Occipital lobe (tissue), 2 donors: ENCODE data around the gene IL31. TPM values are rescaled to one million over a fixed set of nuclear protein-coding genes. Genes with fewer than 3 reads are reported as not detected.

ENCODE experiments used
- DNase-seq: peaks from one replicate; lab custom pipeline; 2025; lab: John Stamatoyannopoulos, UW
- total RNA-seq: library from RNA; depleted of rRNA; stranded (reverse); fragments of >200 nt; gene quantifications from one replicate; pipeline ENCODE4 v1.2.3, GENCODE V29; 2014

The IL31 gene
- total RNA-seq, 1 donor from 2014 or later, result not detected

DNA sequence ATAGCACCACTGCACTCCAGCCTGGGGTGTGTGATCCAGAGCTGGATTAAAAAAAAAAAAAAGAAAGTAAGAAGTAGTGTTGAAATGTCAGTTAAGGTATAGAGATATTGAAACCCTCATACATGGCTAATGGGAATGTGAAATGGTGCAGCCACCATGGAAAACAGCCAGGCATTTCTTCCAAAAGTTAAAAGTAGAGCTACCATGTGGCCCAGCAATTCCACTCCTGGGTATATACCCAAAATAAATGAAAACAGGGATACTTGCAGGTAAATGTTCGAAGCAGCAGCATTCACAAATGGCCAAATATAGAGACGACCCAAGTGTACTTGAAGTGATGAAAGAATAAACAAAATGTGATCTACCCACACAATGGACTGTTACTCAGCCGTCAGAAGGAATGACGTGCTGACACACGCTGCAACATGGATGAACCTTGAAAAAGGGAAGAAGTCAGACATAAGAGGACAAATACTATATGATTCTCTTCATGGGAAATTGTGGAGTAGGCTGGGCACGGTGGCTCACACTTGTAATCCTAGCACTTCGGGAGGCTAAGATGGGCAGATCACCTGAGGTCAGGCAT, 15.2 kb downstream of the IL31 start:
- no peak for DNase-seq

DNA sequence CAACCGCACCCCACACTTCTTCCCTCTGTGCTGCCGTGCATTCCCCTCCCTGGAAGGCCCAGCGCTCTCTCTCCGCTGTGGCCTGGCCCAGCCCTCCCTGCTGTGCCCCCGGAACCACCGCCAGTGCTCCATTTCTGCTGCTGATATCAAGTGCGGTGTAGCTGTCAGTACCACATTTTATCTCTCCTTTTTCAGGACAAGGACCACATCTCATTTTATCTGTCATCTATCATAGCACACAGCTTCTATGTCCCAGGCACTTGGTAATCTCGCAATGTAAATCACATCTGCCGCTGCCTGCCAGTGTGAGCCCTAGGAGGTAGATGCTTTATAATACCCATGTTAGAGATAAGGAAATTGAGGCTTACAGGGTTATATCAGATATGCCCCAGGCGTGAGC, 18.3 kb downstream of the IL31 start:
- DNase-seq, result no peak

GRCh38 chr12:122152754-122153153, 21.3 kb downstream of the IL31 start:
- DNase-seq, result no peak

DNA sequence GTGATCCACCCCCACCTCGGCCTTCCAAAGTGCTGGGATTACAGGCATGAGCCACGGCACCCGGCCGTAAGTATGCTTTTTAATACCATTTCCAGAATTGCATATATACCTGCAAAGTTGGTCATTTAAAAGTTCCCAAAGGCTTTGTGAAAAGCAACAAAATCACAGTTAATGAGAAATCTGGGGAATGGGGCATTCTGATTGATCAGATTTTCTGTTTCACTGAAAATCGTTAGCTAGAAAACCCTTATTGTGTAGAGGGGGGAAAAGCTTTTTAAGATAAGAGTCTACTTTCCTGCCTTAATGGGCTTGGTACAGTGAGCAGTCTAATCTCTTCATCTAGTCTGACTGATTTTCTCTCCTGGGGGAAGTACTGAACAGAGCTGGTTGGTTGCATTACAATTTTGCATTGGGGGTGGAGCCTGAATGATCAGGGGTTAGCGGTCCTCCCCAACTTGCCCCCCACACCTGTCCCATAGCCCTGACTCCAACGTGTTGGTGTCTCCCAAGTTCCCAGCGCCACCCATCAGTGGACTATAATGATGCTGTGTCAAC, 23.8 kb downstream of the IL31 start:
- DNase-seq, result no peak

DNA sequence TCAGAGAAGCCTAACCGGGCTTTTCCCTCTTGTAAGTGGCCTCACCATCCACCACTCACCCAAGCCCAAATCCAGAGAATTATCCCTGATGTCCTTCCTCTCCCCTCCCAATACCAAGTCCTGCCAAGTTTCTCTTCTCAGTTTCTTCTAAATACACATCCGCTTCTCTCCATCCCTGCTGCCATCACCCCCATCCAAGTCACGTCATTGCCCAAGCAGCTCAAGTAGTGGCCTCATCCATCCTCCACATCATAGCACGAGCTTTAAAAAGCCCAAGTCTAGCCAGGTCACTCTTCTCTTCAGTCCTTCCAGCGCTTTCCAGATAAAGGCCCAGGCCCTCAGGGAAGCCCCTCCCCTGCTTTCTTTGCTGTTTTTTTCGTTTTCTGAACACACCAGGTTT, 25.4 kb downstream of the IL31 start:
- DNase-seq, result no peak

- no peak for DNase-seq
Observed at GRCh38 chr12:122147514-122148290, 26.3 kb downstream of the IL31 start.

- DNase-seq, result no peak
Observed at GRCh38 chr12:122145505-122146330, 28.3 kb downstream of the IL31 start.

GRCh38 chr12:122144885-122145284, 29.1 kb downstream of the IL31 start:
- no peak for DNase-seq

DNA sequence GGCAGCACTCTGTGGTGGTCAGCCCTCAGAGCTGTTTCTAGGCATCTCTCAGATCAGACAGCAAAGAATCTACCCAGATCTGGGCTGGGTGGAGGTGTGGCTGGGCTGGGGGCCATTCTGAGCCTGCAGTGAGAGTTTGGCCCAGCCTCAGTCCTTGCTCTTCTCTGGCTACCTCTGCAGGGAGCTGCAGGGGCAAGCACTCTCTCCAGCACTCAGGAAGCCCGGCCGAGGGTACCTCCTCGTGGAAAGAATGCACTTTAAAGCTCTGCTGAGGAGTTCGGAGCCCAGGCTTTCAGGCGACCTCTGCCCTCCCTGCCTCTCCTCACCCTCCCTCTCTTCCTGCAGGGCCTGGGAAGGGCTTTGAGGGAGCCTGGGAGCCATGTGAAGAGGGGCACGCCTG, 31.2 kb downstream of the IL31 start:
- DNase-seq, result no peak

- DNase-seq, result no peak
Observed at GRCh38 chr12:122141911-122142725, 31.9 kb downstream of the IL31 start.

DNA sequence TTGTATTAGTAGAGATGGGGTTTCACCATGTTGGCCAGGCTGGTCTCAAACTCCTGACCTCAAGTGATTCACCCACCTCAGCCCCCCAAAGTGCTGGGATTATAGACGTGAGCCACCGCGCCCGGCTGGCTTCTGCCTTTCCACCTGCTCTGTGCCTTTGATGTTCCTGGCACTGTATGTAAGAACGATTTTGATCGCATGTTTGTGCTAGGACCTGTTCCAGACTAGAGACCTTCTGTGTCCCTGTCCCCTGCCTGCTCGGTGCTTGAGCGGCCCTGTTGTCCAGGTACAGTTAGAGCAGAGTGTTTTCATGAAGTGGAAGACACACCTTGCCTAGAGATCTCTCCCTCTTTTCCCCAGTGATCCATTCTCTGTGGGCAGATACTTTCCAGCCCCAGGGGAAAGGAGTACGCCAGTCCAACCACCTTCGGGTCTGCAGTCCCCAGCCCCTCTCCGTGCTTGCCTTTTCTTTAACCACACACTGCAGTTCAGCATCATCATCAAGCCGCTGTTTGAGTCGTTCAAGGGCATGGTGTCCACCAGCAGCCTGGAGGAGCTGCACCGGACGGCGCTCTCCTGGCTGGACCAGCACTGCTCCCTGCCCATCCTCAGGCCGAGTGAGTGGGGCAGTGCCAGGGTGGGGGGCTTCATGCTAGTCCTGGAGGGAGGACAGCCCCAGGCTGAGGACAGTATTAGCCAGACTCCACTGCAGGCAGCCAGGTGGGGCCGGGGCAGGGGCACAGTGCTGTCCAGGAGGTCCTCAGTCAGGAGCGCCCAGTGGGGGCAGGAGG, 33.4 kb downstream of the IL31 start:
- DNase-seq, result no peak

GRCh38 chr12:122139941-122140340, 34.1 kb downstream of the IL31 start:
- no peak for DNase-seq

GRCh38 chr12:122139266-122139665, 34.8 kb downstream of the IL31 start:
- DNase-seq, result no peak

- DNase-seq, result no peak
Observed at GRCh38 chr12:122138616-122139015, 35.4 kb downstream of the IL31 start.

DNA sequence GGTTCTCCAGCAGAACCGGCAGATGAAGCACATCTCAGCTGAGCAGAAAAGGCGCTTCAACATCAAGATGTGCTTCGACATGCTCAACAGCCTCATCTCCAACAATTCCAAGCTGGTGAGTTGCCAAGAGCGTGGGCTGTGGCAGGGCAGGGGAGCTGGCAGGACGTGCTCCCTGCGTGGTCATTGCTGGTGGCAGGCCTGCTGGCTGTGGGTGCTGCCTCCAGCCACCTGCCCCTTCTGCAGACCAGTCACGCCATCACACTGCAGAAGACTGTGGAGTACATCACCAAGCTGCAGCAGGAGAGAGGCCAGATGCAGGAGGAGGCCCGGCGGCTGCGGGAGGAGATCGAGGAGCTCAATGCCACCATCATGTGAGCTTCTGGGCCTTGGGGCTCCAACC, 35.8 kb downstream of the IL31 start:
- no peak for DNase-seq

DNA sequence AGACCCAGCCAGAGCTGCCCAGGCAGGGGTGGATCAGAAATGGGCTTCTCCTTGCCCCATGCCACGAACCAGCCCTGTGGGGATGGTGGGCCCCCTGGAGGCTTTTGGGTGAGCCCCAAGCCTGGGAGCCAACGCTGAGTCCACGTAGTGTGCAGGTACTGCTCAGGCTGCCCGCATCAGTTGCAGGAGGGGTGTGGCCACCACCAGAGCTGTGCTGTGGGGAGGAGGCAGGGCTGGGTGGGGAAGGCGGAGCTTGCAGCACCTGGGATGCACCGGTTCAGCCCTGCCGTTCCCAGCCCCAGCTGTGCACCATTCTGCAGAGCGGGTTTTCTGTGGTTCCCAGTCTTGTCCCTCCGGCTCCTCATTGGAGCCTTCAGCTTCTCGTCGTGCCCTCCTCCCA, 36.3 kb downstream of the IL31 start:
- no peak for DNase-seq

GRCh38 chr12:122137229-122137628, 36.8 kb downstream of the IL31 start:
- DNase-seq, result no peak

DNA sequence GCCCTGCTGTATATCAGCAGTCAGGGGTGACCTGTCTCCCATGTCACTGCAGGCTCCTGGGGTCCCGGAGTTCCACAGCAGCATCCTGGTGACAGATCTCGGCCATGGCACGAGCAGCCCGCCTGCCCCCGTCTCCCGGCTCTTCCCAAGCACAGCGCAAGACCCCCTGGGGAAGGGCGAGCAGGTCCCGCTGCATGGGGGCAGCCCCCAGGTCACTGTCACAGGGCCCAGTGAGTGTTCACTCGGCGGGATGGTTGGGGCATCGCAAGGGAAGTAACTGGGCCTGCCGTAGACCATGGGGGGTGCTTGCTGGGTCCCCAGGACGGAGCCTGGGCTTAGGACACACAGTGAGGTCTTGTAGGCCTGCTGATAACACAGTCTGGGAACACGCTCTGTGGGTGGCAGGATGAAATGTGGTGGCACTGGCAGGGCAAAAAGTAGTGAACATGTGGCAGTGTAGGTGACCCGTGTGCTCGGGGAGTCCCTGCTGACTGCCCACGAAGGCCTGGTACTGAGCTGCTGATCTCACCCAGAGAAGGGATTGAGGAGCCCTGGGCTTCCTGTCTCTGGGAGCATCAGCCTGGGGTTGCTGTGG, 38.5 kb downstream of the IL31 start:
- no peak for DNase-seq

- DNase-seq, result no peak
Observed at GRCh38 chr12:122133192-122133950, 40.6 kb downstream of the IL31 start.
